ENCODE data around the gene SLC25A27. TPM values are rescaled to one million over a fixed set of nuclear protein-coding genes. Genes with fewer than 3 reads are reported as not detected.

SLC25A27 gene
- total and polyA plus RNA-seq, 2 experiments from 2014 or later: 20.0 to 36.1 TPM

GRCh38 chr6:46667377-46667776 lies 14.6 kb downstream of the SLC25A27 start:
- Histone ChIP-seq H3K4me1 (ENCODE audit: low read depth) (no peaks in the 10 kb centered on the region), H3K9me3 (ENCODE audit: low read depth) (no peaks in the 10 kb centered on the region), H3K4me3 (no peak overlapping the region), H3K36me3 (no peaks in the 10 kb centered on the region), H3K27ac (no peak overlapping the region), H3K27me3 (no peaks in the 10 kb centered on the region)
- DNase-seq (ENCODE audit: low read depth in 1 of 2, low spot score in 1 of 2): no peak
- no peak for TF ChIP-seq CTCF (IDR thresholded peaks at IDR 0.05; ENCODE audit: low read depth, low read length)

- Histone ChIP-seq H3K27ac (no peak overlapping the region), H3K4me3 (no peak overlapping the region), H3K4me1 (ENCODE audit: low read depth) (peaks cover 7% of the 10 kb centered on the region), H3K36me3 (no peaks in the 10 kb centered on the region), H3K27me3 (no peaks in the 10 kb centered on the region), H3K9me3 (ENCODE audit: low read depth) (no peaks in the 10 kb centered on the region)
- no peak for DNase-seq (ENCODE audit: low read depth in 1 of 2, low spot score in 1 of 2)
- no peak for TF ChIP-seq CTCF (IDR thresholded peaks at IDR 0.05; ENCODE audit: low read depth, low read length)
These were observed 21.6 kb downstream of the SLC25A27 start for GRCh38 chr6:46674410-46674809.

- Histone ChIP-seq H3K27me3 (no peaks in the 10 kb centered on the region), H3K36me3 (no peaks in the 10 kb centered on the region), H3K4me1 (ENCODE audit: low read depth) (peaks cover 7% of the 10 kb centered on the region), H3K27ac (no peak overlapping the region), H3K9me3 (ENCODE audit: low read depth) (no peaks in the 10 kb centered on the region), H3K4me3 (no peak overlapping the region)
- TF ChIP-seq CTCF (IDR thresholded peaks at IDR 0.05; ENCODE audit: low read depth, low read length): no peak
- peak in 1 of 2 donors; percentile 10 for DNase-seq (ENCODE audit: low read depth in 1 of 2, low spot score in 1 of 2)
These were observed 24.0 kb downstream of the SLC25A27 start for GRCh38 chr6:46676604-46677313.

GRCh38 chr6:46677314-46677654 lies 24.5 kb downstream of the SLC25A27 start:
- H3K9me3 ChIP-seq (ENCODE audit: low read depth): no peaks in the 10 kb centered on the region
- peak in 1 of 2 donors; percentile 50 for DNase-seq (ENCODE audit: low read depth in 1 of 2, low spot score in 1 of 2)
- no peak for TF ChIP-seq CTCF (IDR thresholded peaks at IDR 0.05; ENCODE audit: low read depth, low read length)

GRCh38 chr6:46684771-46685170 lies 32.0 kb downstream of the SLC25A27 start:
- Histone ChIP-seq H3K9me3 (ENCODE audit: low read depth) (no peaks in the 10 kb centered on the region), H3K4me1 (ENCODE audit: low read depth) (no peaks in the 10 kb centered on the region), H3K27me3 (no peaks in the 10 kb centered on the region), H3K4me3 (no peak overlapping the region), H3K36me3 (no peaks in the 10 kb centered on the region), H3K27ac (no peak overlapping the region)
- no peak for TF ChIP-seq CTCF (IDR thresholded peaks at IDR 0.05; ENCODE audit: low read depth, low read length)
- DNase-seq (ENCODE audit: low read depth in 1 of 2, low spot score in 1 of 2): peak in 1 of 2 donors; percentile 68

More at GRCh38 chr6:46677314-46677654, 24.5 kb downstream of the SLC25A27 start:
- H3K27ac ChIP-seq: no peak overlapping the region
- no peak overlapping the region for H3K4me3 ChIP-seq
- no peaks in the 10 kb centered on the region for H3K36me3 ChIP-seq
- H3K27me3 ChIP-seq: no peaks in the 10 kb centered on the region
- H3K4me1 ChIP-seq (ENCODE audit: low read depth): peaks cover 7% of the 10 kb centered on the region

Data from cardiac muscle cell (in vitro differentiated cells and primary cell).